Trophoblast cell (in vitro differentiated cells and primary cell): ENCODE results near the gene DNMT3A.
A peak's percentile ranks its signal among the peaks of the same experiment; 100 is the strongest.

Experiments
- DNase-seq, 2 donors: peaks; one replicate each; pipeline ENCODE4 v3.0.0-alpha.2; 2016
- H2AFZ ChIP-seq: 2 replicates; pipeline ENCODE4 v1.6.1; 2013; ENCODE audit warnings: low read length, moderate library complexity, mild to moderate bottlenecking; ENCODE audit not compliant: insufficient read depth, poor library complexity
- H2AK5ac ChIP-seq: 2 replicates; pipeline ENCODE4 v1.6.1; 2013; ENCODE audit warnings: mild to moderate bottlenecking, low read length
- H2BK120ac ChIP-seq: 2 replicates; pipeline ENCODE4 v1.6.1; 2013; ENCODE audit warnings: low read length, mild to moderate bottlenecking, moderate library complexity; ENCODE audit not compliant: insufficient read depth, poor library complexity
- H2BK12ac ChIP-seq: 2 replicates; pipeline ENCODE4 v1.6.1; 2013; ENCODE audit warnings: mild to moderate bottlenecking, low read length, moderate library complexity
- H2BK5ac ChIP-seq: 2 replicates; pipeline ENCODE4 v1.6.1; 2013; ENCODE audit warnings: low read length, low read depth, moderate library complexity, mild to moderate bottlenecking; ENCODE audit not compliant: poor library complexity
- H3K14ac ChIP-seq: 2 replicates; pipeline ENCODE4 v1.6.1; 2013; ENCODE audit warnings: mild to moderate bottlenecking, low read length
- H3K18ac ChIP-seq: 2 replicates; pipeline ENCODE4 v1.6.1; 2013; ENCODE audit warnings: mild to moderate bottlenecking, low read length
- H3K23ac ChIP-seq: 2 replicates; pipeline ENCODE4 v1.6.1; 2013; ENCODE audit warnings: low read length
- H3K27ac ChIP-seq: 2 replicates; pipeline ENCODE4 v1.5.1; 2013; ENCODE audit warnings: low read depth, mild to moderate bottlenecking, inconsistent platforms, low read length, moderate library complexity
- H3K27me3 ChIP-seq: 2 replicates; pipeline ENCODE4 v1.6.1; 2013; ENCODE audit warnings: inconsistent platforms, mild to moderate bottlenecking, low read length, moderate library complexity; ENCODE audit not compliant: insufficient read depth
- H3K36me3 ChIP-seq, 2 experiments: 1 replicate in 1 of 2; 2 replicates in 1 of 2; pipeline ENCODE4 v1.6.1; 2013; ENCODE audit warnings: low read length in 2 of 2, mild to moderate bottlenecking in 2 of 2, moderate library complexity in 1 of 2; ENCODE audit not compliant: insufficient read depth in 2 of 2, control insufficient read depth in 1 of 2
- H3K4ac ChIP-seq: 2 replicates; pipeline ENCODE4 v1.6.1; 2013; ENCODE audit warnings: low read depth, mild to moderate bottlenecking, low read length, moderate library complexity
- H3K4me1 ChIP-seq, 2 experiments: 1 replicate in 1 of 2; 2 replicates in 1 of 2; pipeline ENCODE4 v1.6.1; 2013; ENCODE audit warnings: low read length in 2 of 2, mild to moderate bottlenecking in 2 of 2, moderate library complexity in 1 of 2; ENCODE audit not compliant: insufficient read depth in 2 of 2, control insufficient read depth in 1 of 2
- H3K4me2 ChIP-seq: 2 replicates; pipeline ENCODE4 v1.6.1; 2013; ENCODE audit warnings: inconsistent platforms, mild to moderate bottlenecking, low read length, moderate library complexity
- H3K4me3 ChIP-seq: 2 replicates; pipeline ENCODE4 v1.5.1; 2013; ENCODE audit warnings: mild to moderate bottlenecking, low read depth, low read length, inconsistent platforms
- H3K79me1 ChIP-seq: one replicate; pipeline ENCODE4 v1.6.1; 2013; ENCODE audit warnings: low read length
- H3K79me2 ChIP-seq: 2 replicates; pipeline ENCODE4 v1.6.1; 2013; ENCODE audit warnings: low read length, mild to moderate bottlenecking; ENCODE audit not compliant: control insufficient read depth, insufficient read depth, poor library complexity
- H3K9ac ChIP-seq: 2 replicates; pipeline ENCODE4 v1.6.1; 2013; ENCODE audit warnings: mild to moderate bottlenecking, low read length
- H3K9me3 ChIP-seq: 2 replicates; pipeline ENCODE4 v1.6.1; 2013; ENCODE audit warnings: low read depth, mild to moderate bottlenecking, control low read depth, inconsistent platforms, low read length; ENCODE audit not compliant: insufficient read depth
- H4K12ac ChIP-seq: 2 replicates; pipeline ENCODE4 v1.6.1; 2013; ENCODE audit warnings: low read depth, mild to moderate bottlenecking, low read length, moderate library complexity
- H4K8ac ChIP-seq: 2 replicates; pipeline ENCODE4 v1.6.1; 2013; ENCODE audit warnings: low read depth, mild to moderate bottlenecking, low read length, moderate library complexity
- H4K91ac ChIP-seq: one replicate; pipeline ENCODE4 v1.6.1; 2013; ENCODE audit warnings: low read depth, mild to moderate bottlenecking, low read length, moderate library complexity
- WGBS: extraction: QIAGEN DNeasy Blood & Tissue Kit; methylation state at CpG from one replicate; pipeline ENCODE4 v1.1.7; 2013; ENCODE audit warnings: missing lambda C conversion rate; ENCODE audit not compliant: insufficient read length, insufficient coverage; ENCODE audit errors: extremely low coverage; 5-methylcytosine and 5-hydroxymethylcytosine counted together

DNMT3A gene

DNA sequence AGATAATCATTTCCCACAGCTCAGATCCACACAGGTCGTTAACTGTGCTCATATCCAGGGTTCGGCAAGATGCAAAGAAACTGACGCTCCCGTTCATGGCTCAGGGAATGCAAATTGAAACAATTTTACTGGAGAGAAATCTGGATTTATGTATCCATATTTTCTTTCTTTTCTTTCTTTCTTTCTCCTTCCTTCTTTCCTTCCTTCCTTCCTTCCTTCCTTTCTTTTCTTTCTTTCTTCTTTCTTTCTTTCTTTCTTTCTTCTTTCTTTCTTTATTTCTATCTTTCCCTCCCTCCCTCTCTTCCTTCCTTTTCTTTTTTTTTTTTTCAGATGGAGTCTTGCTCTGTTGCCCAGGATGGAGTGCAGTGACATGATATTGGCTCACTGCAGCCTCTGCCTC lies 153.3 kb downstream of the DNMT3A start:
- peaks cover 1% of the 10 kb centered on the region for H3K79me1 ChIP-seq
- no peak overlapping the region for H3K14ac ChIP-seq
- no peak overlapping the region for H2AK5ac ChIP-seq
- H2AFZ ChIP-seq = no peak overlapping the region
- no peak overlapping the region for H3K27ac ChIP-seq
- no peak overlapping the region for H4K12ac ChIP-seq
- H3K9ac ChIP-seq = no peak overlapping the region
- H4K91ac ChIP-seq = no peak overlapping the region
- H3K18ac ChIP-seq = no peak overlapping the region
- H3K9me3 ChIP-seq = peaks cover 2% of the 10 kb centered on the region
- WGBS = no CpG with 5 or more reads among the region's 4 CpGs
- H2BK12ac ChIP-seq = no peak overlapping the region
- no peak overlapping the region for H3K4ac ChIP-seq
- H3K4me3 ChIP-seq = no peak overlapping the region
- no peak overlapping the region for H2BK120ac ChIP-seq
- H3K79me2 ChIP-seq = no peaks in the 10 kb centered on the region
- no peak overlapping the region for H2BK5ac ChIP-seq
- no peak overlapping the region for H4K8ac ChIP-seq
- DNase-seq = no peak
- H3K4me1 ChIP-seq = peaks cover 8 to 10% of the 10 kb centered on the region in 2 experiments
- H3K36me3 ChIP-seq = no peaks in the 10 kb centered on the region
- H3K27me3 ChIP-seq = no peaks in the 10 kb centered on the region
- no peak overlapping the region for H3K4me2 ChIP-seq
- no peak overlapping the region for H3K23ac ChIP-seq

DNA sequence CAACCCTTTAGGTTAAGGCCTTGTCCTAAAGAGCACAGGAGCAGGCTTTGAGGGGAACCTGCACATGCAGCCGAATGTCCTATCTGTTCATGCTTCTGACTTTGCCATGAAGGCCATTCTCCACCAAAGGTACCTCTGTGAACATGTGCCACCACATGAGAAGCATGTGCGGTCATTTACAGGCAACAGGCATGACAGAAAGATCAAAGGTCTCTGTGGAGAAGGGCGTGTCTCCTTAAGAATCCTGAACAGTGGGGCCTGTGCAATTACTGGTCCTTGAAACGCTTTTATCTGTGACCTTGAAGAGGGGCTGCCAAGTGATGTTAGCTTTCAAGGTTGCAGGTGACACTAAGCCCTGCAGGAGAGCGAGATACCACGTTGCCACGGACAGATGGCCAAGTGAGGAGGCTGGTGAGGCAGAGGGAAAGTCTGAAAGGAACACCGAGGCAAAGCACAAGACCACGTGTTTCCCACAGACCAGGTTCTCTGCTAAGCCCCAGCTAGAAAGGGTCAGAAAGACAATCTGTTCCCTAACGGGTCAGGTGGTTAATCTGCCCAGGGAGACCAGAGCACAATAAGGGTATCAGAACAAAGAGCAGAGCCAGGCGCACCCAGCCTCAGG lies 153.9 kb downstream of the DNMT3A start:
- H4K91ac ChIP-seq = no peak overlapping the region
- peaks cover 8 to 10% of the 10 kb centered on the region in 2 experiments for H3K4me1 ChIP-seq
- no peak overlapping the region for H3K27ac ChIP-seq

DNA sequence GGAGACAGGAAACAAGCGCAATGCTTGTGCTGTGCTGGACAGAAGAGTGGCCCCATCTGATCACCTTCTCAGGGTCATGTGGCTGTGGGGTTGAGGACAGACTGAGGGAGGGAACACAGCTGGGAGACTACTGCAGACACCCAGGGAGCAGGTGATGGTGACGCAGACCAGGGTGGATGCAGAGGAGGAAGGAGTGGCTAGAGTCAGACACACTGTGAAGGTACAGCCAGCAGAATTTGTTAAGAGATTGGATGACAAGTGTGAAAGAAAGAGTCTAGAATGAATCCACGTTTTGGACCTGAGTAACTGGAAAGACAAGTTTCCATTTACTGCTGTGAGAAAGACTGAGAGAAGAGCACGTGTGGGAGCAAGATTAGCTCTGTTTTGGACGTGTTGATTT lies 157.5 kb downstream of the DNMT3A start:
- no peaks in the 10 kb centered on the region for H3K79me2 ChIP-seq
- H4K91ac ChIP-seq = no peak overlapping the region
- peaks cover 7 to 8% of the 10 kb centered on the region in 2 experiments for H3K4me1 ChIP-seq
- WGBS = no CpG with 5 or more reads among the region's 5 CpGs
- H3K27ac ChIP-seq = no peak overlapping the region
- no peak overlapping the region for H4K12ac ChIP-seq
- no peak overlapping the region for H2AFZ ChIP-seq
- H3K18ac ChIP-seq = no peak overlapping the region
- no peak overlapping the region for H2AK5ac ChIP-seq
- H3K79me1 ChIP-seq = peaks cover 1% of the 10 kb centered on the region
- H4K8ac ChIP-seq = no peak overlapping the region
- no peak overlapping the region for H2BK5ac ChIP-seq
- no peak overlapping the region for H2BK12ac ChIP-seq
- no peak overlapping the region for H2BK120ac ChIP-seq
- peak overlapping the region; percentile 14 for H3K23ac ChIP-seq
- peak overlapping the region; percentile 45 for H3K4me3 ChIP-seq
- H3K27me3 ChIP-seq = no peaks in the 10 kb centered on the region
- DNase-seq = peak; percentile 91 to 99
- H3K36me3 ChIP-seq = no peaks in the 10 kb centered on the region
- peaks cover 2% of the 10 kb centered on the region for H3K9me3 ChIP-seq
- H3K14ac ChIP-seq = no peak overlapping the region
- no peak overlapping the region for H3K9ac ChIP-seq
- no peak overlapping the region for H3K4ac ChIP-seq
- H3K4me2 ChIP-seq = peak overlapping the region; percentile 24

More for the DNA sequence above, 153.9 kb downstream of the DNMT3A start:
- H3K4ac ChIP-seq = no peak overlapping the region
- DNase-seq = no peak
- peaks cover 2% of the 10 kb centered on the region for H3K9me3 ChIP-seq
- no peak overlapping the region for H3K18ac ChIP-seq
- no peak overlapping the region for H3K4me2 ChIP-seq
- no peak overlapping the region for H2AK5ac ChIP-seq
- H3K79me1 ChIP-seq = peaks cover 1% of the 10 kb centered on the region
- no CpG with 5 or more reads among the region's 11 CpGs for WGBS
- H4K12ac ChIP-seq = no peak overlapping the region
- no peak overlapping the region for H4K8ac ChIP-seq
- no peaks in the 10 kb centered on the region for H3K36me3 ChIP-seq
- no peaks in the 10 kb centered on the region for H3K27me3 ChIP-seq
- H3K23ac ChIP-seq = no peak overlapping the region
- H3K9ac ChIP-seq = no peak overlapping the region
- no peaks in the 10 kb centered on the region for H3K79me2 ChIP-seq
- no peak overlapping the region for H2BK12ac ChIP-seq
- H3K14ac ChIP-seq = no peak overlapping the region
- no peak overlapping the region for H2BK5ac ChIP-seq
- no peak overlapping the region for H2AFZ ChIP-seq
- H3K4me3 ChIP-seq = no peak overlapping the region
- no peak overlapping the region for H2BK120ac ChIP-seq

DNA sequence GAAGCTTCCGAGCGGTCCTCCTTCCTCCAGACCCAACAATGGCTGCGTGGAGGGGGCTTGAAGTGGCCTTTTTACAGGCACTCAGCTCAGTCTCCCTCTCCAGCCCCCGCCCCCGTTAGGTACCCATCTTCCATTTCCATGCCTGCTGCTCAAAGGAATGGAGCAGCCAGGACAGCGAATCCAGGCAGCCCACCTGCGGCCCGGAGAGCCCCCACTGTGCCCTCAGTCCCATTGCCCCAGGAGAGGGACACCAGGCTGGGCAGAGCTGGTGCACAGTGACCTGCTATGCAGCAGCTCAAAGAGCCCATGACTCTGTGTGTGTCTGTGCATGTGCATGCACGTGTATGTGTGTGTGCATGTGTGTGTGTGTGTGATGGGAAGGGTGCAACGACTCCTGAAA lies 162.7 kb downstream of the DNMT3A start:
- Histone ChIP-seq H4K12ac (no peak overlapping the region), H3K36me3 (no peaks in the 10 kb centered on the region)
- WGBS = no CpG with 5 or more reads among the region's 10 CpGs

More for the DNA sequence above, 162.7 kb downstream of the DNMT3A start:
- no peak overlapping the region for H2BK120ac ChIP-seq
- H3K9ac ChIP-seq = no peak overlapping the region
- no peak overlapping the region for H3K27ac ChIP-seq
- H3K9me3 ChIP-seq = no peaks in the 10 kb centered on the region
- no peak overlapping the region for H2BK12ac ChIP-seq
- no peak overlapping the region for H3K4ac ChIP-seq
- H3K79me1 ChIP-seq = peaks cover 1% of the 10 kb centered on the region
- H2AK5ac ChIP-seq = no peak overlapping the region
- no peak overlapping the region for H3K14ac ChIP-seq
- H3K27me3 ChIP-seq = no peaks in the 10 kb centered on the region
- no peak overlapping the region for H3K4me2 ChIP-seq
- H3K18ac ChIP-seq = no peak overlapping the region
- no peak for DNase-seq
- H3K79me2 ChIP-seq = no peaks in the 10 kb centered on the region
- no peak overlapping the region for H3K4me3 ChIP-seq
- H2AFZ ChIP-seq = no peak overlapping the region
- H3K23ac ChIP-seq = no peak overlapping the region
- no peak overlapping the region for H4K8ac ChIP-seq
- H4K91ac ChIP-seq = no peak overlapping the region
- H3K4me1 ChIP-seq = peaks cover 4 to 6% of the 10 kb centered on the region in 2 experiments
- H2BK5ac ChIP-seq = no peak overlapping the region
